Stimulated activated CD8-positive, alpha-beta memory T cell treated with anti-CD3 and anti-CD28 coated beads, Interleukin-12 subunit alpha, Interleukin-12 subunit beta, amount 100 ng/mL, for 24 hours (primary cell): ENCODE data around the gene NAT16.
"Not testable (repeated sequence)": the region's sequence is repeated elsewhere in the genome, so short reads cannot be mapped to it uniquely, and the experiment has no call there.

Experiments used
- DNase-seq: peaks from one replicate; pipeline ENCODE4 v3.0.0-alpha.2; 2020; ENCODE audit errors: extremely low read depth

NAT16 gene

DNA sequence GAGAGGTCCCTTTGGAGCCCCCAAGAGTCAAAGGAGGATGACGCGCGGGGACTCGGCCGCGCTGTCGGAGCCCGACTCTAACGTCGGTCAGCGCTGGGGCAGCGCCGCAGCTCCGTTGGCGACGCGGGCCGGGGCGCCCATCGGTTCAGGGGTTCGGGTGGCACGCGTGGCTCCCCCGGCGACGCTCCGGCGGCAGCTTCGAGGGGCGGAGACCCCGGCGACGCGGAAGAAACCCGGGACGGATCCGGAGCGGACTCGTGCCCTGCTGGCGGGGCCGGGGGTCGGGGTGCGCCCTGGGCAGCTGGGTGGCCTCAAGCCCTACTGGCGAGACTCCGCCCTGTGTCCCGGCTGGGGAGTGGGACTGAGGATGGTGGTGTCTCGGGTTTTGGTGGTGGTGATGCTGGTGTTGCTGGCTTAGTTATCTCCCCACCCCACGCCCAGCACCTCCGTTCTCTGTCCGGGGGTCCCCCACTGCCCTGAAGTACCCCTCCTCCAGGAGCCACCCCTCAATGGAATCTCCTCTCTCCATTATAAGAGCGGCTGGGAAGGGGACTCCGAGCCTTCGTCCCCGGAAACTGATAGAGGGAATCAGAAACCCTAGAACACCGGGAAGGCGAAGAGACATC, at the start of gene NAT16:
TSS of gene NAT16 (minus strand) at position 164 of the 626 bp plus-strand sequence. CDS start 5,486 bp downstream, outside the sequence.
- no peak for DNase-seq

DNA sequence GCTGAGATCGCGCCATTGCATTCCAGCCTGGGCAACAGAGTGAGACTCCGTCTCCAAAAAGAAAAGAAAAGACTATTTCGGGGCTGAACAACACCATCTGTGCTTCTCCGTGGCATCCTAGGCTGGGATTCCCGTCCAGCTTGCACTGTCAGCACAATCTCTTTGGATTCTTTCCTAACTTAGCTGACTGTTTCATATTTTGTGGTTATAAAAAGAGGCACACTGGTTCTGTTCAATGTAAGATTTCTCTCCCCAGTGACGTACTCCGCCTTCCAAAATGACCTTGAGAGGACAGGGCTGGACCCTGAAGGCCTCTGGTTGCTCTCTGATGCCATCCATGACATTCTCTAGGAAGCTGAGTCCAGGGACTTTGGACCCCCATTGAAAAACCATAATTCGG, 46.6 kb upstream of the NAT16 start:
- DNase-seq = no peak

DNA sequence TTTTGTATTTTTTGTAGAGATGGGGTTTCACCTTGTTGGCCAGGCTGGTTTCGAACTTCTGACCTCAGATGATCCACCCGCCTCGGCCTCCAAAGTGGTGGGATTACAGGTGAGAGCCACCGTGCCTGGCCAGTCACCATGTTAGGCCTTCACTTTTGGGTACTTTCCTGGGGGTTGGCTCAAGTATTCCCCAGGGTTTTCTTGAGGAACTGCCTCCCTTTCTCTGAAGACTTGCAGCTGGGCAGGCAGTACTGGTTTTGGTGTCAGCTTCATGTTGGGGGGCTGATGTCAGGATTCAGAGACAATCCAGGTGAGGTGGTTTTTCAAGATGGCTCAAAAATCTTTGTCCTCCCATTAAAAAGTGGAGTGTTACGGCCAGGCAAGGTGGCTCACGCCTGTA, 45.6 kb upstream of the NAT16 start:
- DNase-seq = no peak

DNA sequence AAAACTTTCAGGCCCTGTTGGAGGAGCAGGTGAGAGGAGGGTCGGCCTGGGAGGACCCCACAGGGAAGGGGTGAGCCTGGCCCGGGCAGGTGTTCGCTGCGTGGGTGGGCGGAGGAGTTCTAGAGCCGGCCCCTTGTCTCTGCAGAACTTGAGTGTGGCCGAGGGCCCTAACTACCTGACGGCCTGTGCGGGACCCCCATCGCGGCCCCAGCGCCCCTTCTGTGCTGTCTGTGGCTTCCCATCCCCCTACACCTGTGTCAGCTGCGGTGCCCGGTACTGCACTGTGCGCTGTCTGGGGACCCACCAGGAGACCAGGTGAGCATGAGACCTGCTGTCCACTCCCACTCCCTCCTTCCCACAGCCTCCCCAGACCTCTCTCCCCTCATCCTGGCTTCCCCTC, 43.4 kb upstream of the NAT16 start:
- DNase-seq = no peak

DNA sequence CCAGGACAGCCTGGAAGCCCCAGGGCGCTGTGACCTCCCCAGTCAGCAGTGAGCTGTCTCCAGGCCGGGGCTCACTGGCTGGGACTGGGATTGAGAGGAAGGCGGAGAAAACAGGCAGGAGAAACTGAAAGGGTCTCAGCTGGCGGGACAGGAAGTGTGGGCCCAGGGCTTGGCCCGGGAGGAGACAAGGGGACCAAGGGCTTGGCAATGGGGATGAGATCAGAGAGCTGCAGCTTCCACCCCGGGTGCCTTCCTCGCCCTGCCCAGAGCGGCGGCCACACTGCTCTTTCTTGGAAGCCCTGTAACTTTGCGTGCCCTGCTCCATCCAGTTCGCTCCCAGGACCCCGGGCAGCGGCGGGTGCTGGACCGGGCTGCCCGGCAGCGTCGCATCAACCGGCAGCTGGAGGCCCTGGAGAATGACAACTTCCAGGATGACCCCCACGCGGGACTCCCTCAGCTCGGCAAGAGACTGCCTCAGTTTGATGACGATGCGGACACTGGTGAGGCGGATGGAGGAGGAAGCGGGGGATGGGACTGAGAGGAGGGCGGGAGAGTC, 42.3 kb upstream of the NAT16 start:
- DNase-seq = no peak

DNA sequence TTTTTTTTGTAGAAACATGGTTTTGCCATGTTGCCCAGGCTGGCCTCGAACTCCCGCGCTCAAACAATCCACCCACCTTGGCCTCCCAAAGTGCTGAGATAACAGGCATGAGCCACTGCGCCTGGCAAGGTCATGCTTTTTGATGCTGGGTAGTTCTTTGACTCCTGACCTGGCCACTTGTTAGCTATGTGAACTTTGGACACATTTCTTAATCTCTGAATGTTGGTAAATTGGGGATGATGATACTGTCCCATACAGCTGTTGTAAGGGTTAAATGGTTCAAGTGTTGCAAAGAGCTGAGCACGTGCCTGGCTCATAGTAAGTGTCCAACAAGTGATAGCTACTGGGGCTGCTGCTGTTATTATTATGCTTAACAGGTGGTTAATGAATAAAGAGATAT, 40.2 kb upstream of the NAT16 start:
- no peak for DNase-seq

DNA sequence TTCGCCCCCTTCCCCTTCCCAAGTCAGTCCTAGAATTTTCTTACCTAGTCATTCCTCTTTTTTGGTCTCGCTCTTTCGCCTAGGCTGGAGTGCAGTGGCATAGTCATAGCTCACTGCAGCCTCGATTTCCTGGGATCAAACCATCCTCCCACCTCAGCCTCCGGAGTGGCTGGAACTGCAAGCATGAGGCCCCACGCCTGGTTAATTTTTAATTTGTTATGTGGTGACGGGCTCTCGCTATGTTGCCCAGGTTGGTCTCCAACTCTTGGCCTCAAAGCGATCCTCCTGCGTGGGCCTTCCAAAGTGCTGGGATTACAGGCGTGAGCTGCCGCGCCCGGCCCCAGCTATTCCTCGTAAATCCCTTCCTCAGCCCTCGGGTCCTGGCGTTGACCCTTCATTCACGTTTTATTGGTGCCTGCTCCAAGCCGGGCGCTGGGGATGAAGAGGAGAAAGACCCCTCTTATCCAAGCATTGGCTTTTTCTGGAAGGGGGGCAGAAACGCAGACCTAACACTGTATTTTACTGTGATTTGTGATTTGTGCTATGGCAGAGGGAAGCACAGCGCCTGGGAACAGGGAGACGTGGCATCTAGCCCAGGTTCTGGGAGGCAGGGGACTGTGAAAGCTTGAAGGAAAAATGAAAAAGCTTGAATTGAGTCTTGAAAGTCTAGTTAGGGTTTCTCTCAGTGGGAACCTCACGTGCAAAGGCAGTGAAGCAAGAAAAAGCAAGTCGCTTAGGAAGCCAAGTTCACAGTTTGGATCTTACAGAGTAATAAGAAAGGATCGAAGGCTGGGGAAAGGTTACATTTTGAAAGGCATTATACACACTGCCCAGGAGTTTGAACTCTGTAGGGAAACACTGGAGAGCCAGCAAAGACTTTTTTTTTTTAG, 38.4 kb upstream of the NAT16 start:
- DNase-seq = no peak

DNA sequence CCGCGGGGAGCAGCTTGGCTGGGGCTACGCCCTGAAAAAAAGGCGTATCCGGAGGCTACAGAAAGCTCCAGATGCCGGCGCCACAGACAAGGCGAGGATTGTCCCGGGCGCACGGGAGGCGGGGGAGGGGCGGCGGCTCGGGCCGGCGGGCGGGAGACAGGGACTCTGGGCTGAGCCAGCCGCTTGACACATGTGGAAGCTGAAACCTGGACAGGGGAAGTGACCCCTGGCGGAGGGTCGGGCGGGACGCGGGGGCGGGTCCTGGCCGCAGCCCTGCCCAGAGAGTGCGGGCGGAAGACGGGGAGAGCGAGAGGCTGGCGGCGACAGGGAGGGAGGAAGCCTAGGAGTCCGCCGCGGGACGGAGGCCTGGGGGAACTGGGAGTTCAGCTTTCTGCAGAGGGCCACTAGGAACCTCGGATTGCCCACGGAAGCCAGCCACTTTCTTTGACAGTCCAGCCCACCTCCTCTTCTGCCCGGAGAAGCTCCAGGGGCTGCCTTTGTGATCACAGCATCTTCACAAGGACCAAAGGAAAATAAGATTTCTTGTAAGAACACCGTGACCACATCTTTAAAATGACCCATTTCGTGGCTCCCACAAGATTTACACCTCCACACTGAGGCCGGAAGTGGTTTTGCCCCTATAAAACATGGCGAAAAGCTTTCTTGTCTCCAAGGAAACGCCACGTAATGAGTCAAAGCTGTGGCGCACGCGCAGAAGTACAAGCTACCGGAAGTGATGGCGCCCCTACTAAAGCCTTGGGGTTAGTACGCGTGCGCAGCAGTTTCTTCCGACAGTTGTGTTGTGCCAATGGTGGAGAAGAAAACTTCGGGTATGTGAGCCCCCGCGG, 37.5 kb upstream of the NAT16 start, which contains the start of the genes PLOD3 and ZNHIT1:
TSS of gene PLOD3 (minus strand) at position 194 of the 848 bp plus-strand sequence. CDS start 307 bp downstream, outside the sequence.
TSS of gene ZNHIT1 (plus strand) at position 778 of the 848 bp plus-strand sequence. CDS start at position 809, 31 bp downstream.
- peak; percentile 85 for DNase-seq

DNA sequence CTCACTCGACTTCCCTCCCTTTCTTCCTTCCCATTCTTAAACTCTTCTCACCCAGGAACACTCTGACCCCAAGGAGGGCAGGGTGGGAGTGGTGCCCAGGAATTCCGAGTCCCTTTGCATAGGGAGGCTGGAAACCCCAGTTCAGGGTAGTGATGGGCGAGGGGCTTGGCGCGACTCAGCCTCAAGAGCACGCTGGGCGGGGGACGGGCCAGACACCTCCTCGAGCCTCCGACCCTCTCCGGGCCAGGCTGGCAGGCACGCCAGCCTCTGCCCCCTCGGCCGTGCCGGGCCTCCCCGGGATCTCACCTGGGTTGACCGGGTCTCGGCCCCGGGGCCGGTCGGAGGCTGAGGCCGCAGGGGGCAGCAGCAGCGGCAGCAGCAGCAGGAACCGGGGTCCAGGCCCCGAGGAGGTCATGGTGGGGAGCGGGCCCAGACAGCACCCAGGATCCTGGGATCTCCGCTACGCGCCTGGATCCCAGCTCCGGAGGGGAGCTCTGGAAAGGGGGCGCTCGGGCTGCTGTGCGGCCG, 36.8 kb upstream of the NAT16 start:
- no peak for DNase-seq

DNA sequence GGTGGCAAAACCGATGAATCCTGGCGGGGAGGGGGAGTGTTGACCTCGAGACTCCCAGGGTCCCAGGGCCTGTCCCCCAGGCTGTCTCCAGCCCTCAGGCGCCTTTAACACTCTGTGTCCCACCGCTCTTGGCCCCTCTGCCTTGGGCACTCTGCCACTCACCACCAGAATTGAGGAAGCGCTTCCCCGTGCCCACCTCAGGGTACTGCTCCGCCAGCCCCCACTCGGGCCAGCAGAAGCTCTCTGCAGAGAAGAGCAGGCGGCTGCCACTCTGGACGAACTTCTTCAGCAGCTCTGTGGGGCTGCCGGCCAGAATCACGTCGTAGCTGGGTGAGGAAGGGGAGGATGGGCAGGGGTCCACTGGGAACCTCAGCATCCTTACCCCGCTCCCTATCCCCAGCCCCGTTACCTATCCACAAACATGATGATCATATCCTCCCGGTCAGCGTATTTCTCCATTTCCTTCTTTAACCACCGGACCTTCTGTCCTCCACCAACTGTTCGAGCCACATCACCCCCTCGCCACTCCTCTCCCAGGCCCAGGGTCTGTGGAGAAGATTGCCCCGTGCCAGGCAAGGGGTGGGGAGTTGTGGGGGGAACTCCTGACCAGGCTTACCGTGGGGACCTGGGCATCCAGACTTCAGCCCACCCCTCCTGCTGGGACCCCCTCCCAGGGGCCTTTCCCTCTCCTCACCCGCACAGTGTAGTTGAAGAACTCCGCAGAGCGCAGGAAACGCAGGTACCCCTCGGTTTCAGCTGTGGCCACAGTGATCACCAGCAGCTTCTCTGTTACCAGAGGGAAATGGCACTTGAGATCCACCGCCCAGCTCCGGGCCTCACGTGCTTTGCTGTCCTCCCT, 36.1 kb upstream of the NAT16 start:
- no peak for DNase-seq

DNA sequence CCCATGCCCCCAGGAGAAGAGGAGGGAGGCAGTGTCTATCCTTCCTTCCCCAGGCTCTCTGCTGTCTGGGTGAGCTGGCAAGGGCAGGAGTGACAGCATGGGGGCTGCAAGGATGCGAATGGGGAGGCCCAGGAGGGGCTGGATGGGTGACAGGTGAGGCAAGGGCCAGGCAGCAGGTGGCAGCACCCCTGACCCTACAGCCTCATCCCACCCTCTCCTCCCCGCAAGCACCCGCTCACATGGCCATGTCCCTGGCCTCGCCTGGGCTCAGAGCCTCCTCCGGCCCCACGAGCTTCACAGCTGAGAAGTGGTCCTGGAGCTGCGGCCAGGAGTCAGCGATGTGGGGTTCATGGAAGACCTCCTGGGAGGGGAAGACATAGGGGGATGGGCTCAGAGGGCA, 31.9 kb upstream of the NAT16 start:
- no peak for DNase-seq

DNA sequence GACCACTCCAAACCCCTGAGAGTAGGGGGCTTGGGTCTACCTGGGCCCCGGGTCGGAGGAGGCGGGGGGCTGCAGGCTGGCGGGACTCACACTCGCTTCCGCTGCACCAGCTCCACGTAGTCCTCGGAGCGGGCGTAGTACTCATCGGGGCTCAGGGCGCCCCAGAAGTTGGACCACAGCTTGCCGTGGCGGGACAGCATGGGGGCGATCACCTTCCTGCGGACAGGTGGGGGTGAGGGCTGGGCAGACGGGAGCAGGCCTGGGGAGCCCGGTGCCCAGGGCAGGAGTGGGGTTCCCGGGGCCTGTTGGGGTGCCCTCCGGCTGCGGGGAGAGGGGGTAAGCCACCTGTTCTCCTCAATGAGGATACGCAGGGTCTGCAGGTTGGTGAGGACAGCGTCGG, 31.4 kb upstream of the NAT16 start:
- DNase-seq = no peak

DNA sequence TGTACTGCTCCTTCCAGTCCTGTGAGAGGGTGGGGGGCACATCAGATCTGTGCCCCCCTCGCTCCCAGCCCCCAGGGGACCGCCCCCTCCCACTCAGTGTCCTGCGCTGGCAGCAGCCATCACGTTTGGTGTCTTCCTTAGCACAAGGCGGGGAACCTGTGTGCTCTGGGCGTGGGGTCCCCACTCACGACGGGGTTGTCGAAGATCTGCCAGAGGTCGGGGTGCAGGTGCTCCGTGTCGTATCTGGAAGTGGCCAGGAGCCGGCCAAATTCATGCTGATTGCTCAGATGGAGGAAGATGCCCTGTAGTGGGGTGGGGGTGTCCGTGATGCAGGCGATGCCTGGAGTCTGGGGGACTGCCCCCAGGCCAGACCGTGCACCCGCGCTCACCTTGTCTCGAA, 30.1 kb upstream of the NAT16 start:
- DNase-seq = no peak

DNA sequence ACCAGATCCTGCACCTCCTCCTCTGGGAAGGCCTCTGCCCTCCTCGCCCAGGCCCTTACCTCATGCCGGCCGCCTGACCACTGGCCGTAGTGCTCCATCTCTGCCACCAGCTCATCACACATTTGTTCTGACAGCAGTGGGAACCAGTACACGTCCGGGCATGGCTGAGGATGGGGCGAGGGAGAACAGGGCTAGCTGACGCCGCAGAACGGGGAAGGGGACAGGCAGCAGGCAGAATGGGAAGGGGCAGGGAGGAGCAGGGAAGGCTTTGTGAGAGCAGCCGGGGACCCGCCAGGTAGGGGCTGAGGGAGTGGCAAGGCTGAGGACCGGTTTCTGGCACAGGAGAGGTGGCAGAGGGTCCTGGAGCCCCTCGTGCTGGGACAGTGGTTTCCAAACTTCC, 28.7 kb upstream of the NAT16 start:
- DNase-seq = no peak

DNA sequence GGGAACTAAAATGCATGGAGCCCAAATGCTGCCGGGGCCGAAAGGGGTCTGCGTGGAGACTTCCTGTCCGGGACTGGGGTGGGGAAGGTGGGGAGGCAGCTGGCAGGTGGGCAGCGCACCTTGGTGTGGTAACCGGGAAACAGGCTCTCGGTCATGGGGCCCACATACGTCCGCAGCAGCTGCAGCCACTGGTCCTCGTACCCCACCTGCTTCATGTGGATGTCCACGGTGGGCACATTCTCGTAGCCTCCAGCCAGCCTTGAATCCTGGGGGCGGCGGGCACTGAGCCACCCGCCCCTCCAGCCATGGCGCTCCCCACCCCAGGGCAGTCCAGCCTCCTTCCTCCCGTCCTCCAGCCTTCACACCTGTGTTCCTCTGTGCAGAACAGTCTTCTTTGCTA, 27.4 kb upstream of the NAT16 start:
- DNase-seq = no peak

DNA sequence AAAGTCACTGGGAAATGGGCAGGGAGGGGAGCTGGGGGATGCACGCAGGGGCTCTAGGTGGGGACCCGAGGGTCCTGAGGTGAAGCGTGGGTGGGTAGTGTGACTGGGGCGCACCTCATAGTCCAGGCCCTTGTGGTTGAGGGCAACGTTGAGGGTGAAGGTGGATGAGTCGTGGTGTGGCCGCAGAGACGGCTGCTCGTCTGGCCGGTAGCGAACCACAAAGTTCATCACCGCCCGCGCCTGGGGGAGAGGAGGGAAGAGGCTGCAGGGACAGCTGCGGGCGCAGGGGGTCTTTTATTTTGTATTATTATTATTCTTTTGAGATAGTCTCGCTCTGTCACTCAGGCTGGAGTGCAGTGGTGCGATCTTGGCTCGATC, 26.6 kb upstream of the NAT16 start:
- DNase-seq = no peak

DNA sequence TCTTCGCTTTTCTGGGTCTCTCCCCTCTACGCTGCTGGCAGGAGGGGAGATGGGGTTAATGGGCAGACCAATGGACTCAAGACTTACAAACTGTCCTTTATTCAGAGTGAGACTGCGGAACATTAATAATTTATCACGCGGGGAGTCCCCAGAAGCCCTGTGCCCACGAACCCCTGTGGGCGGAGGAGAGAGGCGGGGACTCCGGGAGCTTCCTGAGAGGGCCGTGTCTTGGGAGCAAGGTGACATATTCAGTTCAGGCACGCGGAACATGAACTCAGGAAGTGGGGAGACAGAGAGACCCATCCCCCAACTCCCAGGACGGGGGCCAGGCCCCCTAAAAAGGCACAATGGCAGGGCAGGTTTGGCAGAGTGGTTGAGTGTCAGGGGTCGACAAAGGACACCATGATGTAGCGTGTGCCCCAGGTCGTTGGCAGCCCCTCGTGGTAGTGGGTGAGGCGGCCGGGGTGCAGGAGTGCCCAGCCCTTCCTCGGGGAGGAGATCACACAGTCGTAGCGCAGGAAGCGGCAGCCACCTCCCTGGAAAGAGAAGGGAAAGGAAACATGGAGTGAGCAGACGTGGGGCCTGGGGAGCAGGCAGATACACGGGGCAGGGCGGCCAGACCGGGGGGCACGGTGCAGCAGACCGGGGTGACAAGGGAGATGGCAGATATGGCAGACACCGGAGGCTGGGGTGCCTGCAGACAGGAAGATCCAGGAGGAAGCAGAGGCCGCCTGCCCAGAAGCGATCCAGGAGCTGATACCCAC, 26.0 kb upstream of the NAT16 start:
- no peak for DNase-seq

DNA sequence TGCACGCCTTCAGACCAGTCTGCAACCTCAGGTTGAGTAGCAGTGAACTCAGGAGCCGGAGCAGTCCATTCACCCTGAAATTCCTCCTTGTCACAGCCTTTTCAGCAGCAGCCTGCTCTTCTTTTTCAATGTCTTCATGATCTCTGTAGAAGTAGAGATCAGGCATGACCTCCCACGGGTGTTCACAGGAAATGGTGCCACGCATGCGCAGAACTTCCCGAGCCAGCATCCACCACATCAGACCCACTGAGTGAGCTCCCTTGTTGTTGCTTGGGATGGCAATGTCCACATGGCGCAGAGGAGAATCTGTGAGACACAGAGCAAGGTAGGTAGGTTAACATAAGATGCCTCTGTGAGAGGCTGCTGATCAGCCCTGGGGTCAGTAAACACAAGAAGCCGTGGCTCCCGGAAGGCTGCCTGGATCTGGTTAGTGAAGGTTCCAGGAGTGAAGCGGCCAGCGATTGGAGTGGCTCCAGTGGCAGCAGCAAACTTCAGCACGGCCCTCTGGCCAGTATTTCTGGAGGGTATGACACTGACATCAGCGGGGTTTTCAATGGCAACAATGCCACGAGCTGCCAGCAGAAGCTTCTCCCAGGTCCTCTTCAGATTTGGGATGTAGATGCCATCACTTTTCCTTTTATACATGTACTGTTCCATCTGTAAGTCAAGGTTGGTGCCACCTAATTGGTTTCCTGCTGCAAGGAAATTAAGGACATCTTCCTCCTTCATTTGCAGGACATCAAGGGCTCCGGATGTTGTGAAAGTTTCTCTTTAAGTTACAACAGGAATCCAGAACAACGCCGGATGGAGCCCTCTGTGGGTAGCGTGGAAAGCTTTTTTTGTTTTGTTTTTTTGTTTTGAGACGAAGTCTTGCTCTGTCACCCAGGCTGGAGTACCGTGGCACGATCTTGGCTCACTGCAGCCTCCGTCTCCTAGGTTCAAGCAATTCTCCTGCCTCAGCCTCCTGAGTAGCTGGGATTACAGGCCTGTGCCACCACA, 23.9 kb upstream of the NAT16 start:
- DNase-seq = not testable (repeated sequence)

DNA sequence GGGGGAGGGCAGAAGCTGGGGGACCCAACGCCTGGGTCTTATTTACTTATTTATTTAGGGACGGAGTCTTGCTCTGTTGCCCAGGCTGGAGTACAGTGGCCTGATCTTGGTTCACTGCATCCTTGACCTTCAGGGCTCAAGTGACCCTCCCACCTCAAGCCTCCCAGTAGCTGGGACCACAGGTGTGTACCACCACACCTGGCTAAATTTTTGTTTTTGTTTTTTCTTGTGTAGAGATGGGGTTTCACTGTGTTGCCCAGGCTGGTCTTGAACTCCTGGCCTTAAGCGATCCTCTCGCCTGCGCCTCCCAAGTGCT, 22.5 kb upstream of the NAT16 start:
- no peak for DNase-seq
